HFFc6 (cell line): ENCODE data around the gene TPD52L1. TPM values are rescaled to one million over a fixed set of nuclear protein-coding genes. Genes with fewer than 3 reads are reported as not detected.
A peak's percentile ranks its signal among the peaks of the same experiment; 100 is the strongest.

Experiments
- DNase-seq: peaks from one replicate; pipeline ENCODE4 v3.0.0-alpha.2; 2018
- H3K27ac Mint-ChIP-seq: 2 replicates; pipeline ENCODE4 v1.8.0; 2020; ENCODE audit warnings: mild to moderate bottlenecking, mixed read lengths
- H3K27me3 Mint-ChIP-seq: 2 replicates; pipeline ENCODE4 v1.8.0; 2021; ENCODE audit warnings: mild to moderate bottlenecking, moderate library complexity, mixed read lengths; ENCODE audit not compliant: insufficient read depth
- H3K36me3 Mint-ChIP-seq: 2 replicates; pipeline ENCODE4 v1.8.0; 2021; ENCODE audit warnings: low read depth, mixed read lengths
- H3K4me1 Mint-ChIP-seq: 2 replicates; pipeline ENCODE4 v1.8.0; 2020; ENCODE audit warnings: low read depth, mixed read lengths
- H3K4me3 Mint-ChIP-seq: 2 replicates; pipeline ENCODE4 v1.8.0; 2020; ENCODE audit warnings: mild to moderate bottlenecking, moderate library complexity, mixed read lengths
- H3K9me3 Mint-ChIP-seq: 2 replicates; pipeline ENCODE4 v1.8.0; 2020; ENCODE audit warnings: mild to moderate bottlenecking, mixed read lengths
- total RNA-seq, 6 experiments: library from RNA; stranded (reverse); fragmentation: NEBNext Ultra II Directional; extraction: Animal tissue kit (Norgen Biotek cat#: 25700); gene quantifications; 2 replicates in 1 of 6; 3 replicates in 5 of 6; pipeline ENCODE4 v1.2.3, GENCODE V29; 2021
- TF ChIP-seq, protein P1 (sequence below): fragments of 200-600 bp; sonication (generic); IDR thresholded peaks from 2 replicates; pipeline ENCODE4 v1.5.0; 2021; ENCODE audit warnings: antibody characterized with exemption, mild to moderate bottlenecking

The TPD52L1 gene
- total RNA-seq, 6 experiments from 2014 or later, result 11.0 to 36.8 (median 11.7) TPM

DNA sequence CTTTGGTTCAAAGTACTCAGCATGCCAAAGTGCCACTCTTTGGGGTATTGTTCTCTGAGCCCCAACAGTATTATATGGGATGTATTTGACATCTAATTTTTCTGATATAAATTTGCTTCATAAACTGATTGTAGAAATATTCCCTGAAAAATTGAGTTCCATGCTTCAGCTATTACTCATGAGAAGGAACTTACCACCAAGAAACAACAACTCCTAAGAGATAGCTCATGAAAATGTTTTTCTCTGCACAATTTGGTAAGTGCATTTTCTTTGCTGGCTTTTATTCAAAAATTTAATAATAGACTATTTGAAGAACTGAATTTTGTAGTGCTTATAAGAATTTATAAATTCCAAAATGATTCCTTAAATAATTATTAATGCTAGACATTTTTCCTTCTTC lies 12.8 kb upstream of the TPD52L1 start:
- H3K4me3 Mint-ChIP-seq, result no peak overlapping the region
- H3K36me3 Mint-ChIP-seq, result no peaks in the 10 kb centered on the region
- no peaks in the 10 kb centered on the region for H3K9me3 Mint-ChIP-seq
- peaks cover 27% of the 10 kb centered on the region for H3K4me1 Mint-ChIP-seq
- peak; percentile 49 for DNase-seq
- TF ChIP-seq, protein P1, sequence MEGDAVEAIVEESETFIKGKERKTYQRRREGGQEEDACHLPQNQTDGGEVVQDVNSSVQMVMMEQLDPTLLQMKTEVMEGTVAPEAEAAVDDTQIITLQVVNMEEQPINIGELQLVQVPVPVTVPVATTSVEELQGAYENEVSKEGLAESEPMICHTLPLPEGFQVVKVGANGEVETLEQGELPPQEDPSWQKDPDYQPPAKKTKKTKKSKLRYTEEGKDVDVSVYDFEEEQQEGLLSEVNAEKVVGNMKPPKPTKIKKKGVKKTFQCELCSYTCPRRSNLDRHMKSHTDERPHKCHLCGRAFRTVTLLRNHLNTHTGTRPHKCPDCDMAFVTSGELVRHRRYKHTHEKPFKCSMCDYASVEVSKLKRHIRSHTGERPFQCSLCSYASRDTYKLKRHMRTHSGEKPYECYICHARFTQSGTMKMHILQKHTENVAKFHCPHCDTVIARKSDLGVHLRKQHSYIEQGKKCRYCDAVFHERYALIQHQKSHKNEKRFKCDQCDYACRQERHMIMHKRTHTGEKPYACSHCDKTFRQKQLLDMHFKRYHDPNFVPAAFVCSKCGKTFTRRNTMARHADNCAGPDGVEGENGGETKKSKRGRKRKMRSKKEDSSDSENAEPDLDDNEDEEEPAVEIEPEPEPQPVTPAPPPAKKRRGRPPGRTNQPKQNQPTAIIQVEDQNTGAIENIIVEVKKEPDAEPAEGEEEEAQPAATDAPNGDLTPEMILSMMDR, result no peak
- H3K27me3 Mint-ChIP-seq, result no peaks in the 10 kb centered on the region; the same call in none of the 2 replicates
- peak overlapping the region; percentile 71 for H3K27ac Mint-ChIP-seq

DNA sequence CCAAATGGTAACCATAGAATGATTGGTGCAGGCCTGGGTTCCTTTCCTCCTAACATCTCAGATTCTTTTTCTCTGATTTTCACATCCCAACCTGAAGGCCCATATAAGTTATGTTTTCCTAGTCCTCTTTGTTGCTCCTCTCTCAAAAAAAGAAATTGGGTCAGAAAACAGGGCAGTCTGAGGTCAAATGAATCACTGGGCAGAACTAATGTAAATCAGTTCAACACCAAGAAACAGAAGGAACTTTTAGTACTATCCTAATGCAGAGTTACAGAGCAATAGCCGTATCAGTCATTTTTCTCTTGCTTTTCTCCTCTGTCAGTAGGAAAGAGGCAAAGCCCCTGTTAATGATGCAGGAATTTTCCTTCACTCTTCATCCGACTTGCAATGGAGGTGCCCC lies 11.0 kb upstream of the TPD52L1 start:
- TF ChIP-seq, protein P1, result no peak
- peak; percentile 27 for DNase-seq
- no peak overlapping the region for H3K4me3 Mint-ChIP-seq
- H3K9me3 Mint-ChIP-seq, result no peaks in the 10 kb centered on the region
- H3K4me1 Mint-ChIP-seq, result peaks cover 27% of the 10 kb centered on the region
- no peak overlapping the region for H3K27ac Mint-ChIP-seq
- H3K27me3 Mint-ChIP-seq, result no peaks in the 10 kb centered on the region; the same call in 1 of the 2 replicates
- no peaks in the 10 kb centered on the region for H3K36me3 Mint-ChIP-seq

DNA sequence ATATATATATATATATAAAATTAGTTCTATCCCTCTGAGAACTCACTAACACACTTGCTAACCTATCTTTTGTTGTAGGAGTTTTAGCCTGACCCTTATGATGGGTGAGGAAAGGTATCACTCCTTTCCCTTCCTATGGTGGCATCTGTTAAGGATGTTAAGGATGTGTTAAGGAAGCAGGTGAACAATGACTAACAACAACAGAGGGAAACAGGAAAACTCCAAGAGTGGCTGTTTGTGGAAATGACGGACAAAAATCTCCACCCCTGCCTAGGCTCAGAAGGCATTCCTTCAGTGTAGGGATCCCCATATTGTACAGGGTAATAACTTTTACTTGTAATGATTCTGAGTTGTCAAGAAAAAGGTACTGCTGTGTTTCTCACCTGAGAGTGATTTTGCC lies 8.8 kb upstream of the TPD52L1 start:
- no peaks in the 10 kb centered on the region for H3K9me3 Mint-ChIP-seq
- peaks cover 39% of the 10 kb centered on the region for H3K4me1 Mint-ChIP-seq
- H3K4me3 Mint-ChIP-seq, result no peak overlapping the region
- H3K27ac Mint-ChIP-seq, result no peak overlapping the region
- no peaks in the 10 kb centered on the region; the same call in 1 of the 2 replicates for H3K27me3 Mint-ChIP-seq
- no peak for DNase-seq
- TF ChIP-seq, protein P1, result no peak
- H3K36me3 Mint-ChIP-seq, result no peaks in the 10 kb centered on the region

DNA sequence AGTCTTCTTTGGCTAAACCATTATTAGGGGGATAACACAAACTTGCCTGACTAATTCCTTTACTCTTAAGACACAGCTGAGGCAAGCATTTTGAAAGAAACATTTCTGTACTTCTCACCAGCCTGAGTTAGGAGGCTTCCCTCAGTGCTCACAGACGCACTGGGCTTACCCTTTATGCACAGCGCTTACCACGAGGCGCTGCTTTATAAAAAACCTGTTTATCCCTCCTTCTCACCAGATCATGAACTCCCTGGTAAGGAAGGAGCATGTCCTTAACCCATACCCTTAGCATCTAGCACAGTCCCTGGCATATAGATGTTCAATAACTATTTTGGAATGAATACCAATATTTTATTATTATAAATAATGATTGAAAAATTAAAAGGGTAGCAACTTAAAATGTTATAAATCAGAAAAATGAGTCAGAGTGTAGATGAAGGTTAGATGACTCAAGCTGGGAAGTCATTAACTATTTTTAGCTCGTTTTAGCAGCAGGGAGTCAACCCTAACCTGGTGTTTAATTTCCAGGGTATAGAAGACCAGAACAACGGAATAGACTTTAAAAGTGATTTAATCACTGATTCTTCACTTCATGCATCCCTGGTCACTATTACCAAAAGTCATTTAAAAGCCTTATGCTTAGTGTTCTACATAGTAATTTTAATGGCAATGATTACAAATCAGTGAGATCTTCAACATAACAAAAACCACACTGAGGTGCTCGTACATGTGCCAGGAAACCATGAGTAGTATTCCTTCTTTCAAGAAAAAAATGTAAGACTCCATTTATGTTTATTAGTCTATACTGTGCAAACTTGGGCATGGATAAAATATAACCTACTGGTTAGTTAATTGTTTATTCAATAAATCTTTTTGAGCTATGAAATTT lies 4.1 kb upstream of the TPD52L1 start:
- H3K9me3 Mint-ChIP-seq, result no peaks in the 10 kb centered on the region
- H3K4me1 Mint-ChIP-seq, result peaks cover 21% of the 10 kb centered on the region
- TF ChIP-seq, protein P1, result no peak
- H3K27ac Mint-ChIP-seq, result peak overlapping the region; percentile 41
- peak overlapping the region; percentile 63 for H3K4me3 Mint-ChIP-seq
- no peaks in the 10 kb centered on the region for H3K27me3 Mint-ChIP-seq
- H3K36me3 Mint-ChIP-seq, result no peaks in the 10 kb centered on the region
- peak; percentile 61 for DNase-seq

DNA sequence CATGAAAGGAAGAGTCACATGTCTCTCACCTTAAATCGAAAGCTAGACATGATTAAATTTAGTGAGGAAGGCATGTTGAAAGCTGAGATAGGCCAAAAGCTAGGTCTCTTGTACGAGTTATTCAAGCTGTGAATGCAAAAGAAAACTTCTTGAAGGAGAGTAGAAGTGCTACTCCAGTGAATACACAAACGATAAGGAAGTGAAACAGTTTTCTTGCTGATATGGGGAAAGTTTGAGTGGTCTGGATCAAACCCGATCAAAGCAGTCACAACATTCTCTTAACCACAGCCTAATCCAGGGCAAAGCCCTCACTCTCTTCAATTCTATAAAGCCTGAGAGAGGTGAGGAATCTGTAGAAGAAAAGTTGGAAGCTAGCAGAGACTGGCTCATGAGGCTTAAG lies 1.9 kb upstream of the TPD52L1 start:
- Mint-ChIP-seq H3K27me3 (peaks cover 3% of the 10 kb centered on the region; the same call in 1 of the 2 replicates), H3K36me3 (no peaks in the 10 kb centered on the region), H3K4me3 (no peak overlapping the region), H3K27ac (no peak overlapping the region), H3K9me3 (no peaks in the 10 kb centered on the region), H3K4me1 (peaks cover 21% of the 10 kb centered on the region)
- no peak for DNase-seq
- TF ChIP-seq, protein P1, result no peak
